ENCODE results near the gene ARPC2.

The ARPC2 gene

GRCh38 chr2:218286570-218287459 is 69.8 kb downstream of the ARPC2 start:
- no CpG with 5 or more reads among the region's 11 CpGs for WGBS (ENCODE audit: extremely low coverage, insufficient coverage, low lambda C conversion rate)
- Histone ChIP-seq H3K4me2 (ENCODE audit: low read length) (no peak overlapping the region), H2BK5ac (ENCODE audit: low read length) (no peak overlapping the region), H2BK120ac (ENCODE audit: low read depth, low read length) (no peak overlapping the region), H2AK5ac (ENCODE audit: low read length) (no peak overlapping the region), H3K56ac (ENCODE audit: low read length) (peak overlapping the region; percentile 75), H3K4ac (ENCODE audit: low read depth, low read length) (no peak overlapping the region), H3K9ac (ENCODE audit: low read length) (peak overlapping the region; percentile 44), H3K27me3 (ENCODE audit: insufficient read depth, low read length, poor library complexity) (no peaks in the 10 kb centered on the region), H3K27ac (ENCODE audit: low read depth, low read length) (no peak overlapping the region), H3K79me2 (ENCODE audit: control insufficient read depth, insufficient read depth, low read length) (peaks cover 2% of the 10 kb centered on the region), H3K79me1 (ENCODE audit: low read length) (peaks cover 7% of the 10 kb centered on the region), H3K4me1 (ENCODE audit: control insufficient read depth, low read depth, low read length) (peaks cover 13% of the 10 kb centered on the region), H3K36me3 (ENCODE audit: control insufficient read depth, insufficient read depth, low read length) (no peaks in the 10 kb centered on the region), H3K23ac (ENCODE audit: low read length) (no peak overlapping the region), H4K8ac (ENCODE audit: low read depth, low read length) (no peak overlapping the region), H3K4me3 (ENCODE audit: low read length) (no peak overlapping the region), H4K5ac (ENCODE audit: low read length) (no peak overlapping the region), H2BK15ac (replicated peaks; ENCODE audit: low read depth) (no peak overlapping the region), H3K18ac (ENCODE audit: low read length) (no peak overlapping the region)
- DNase-seq = peak; percentile 98

GRCh38 chr2:218289639-218290315 is 72.8 kb downstream of the ARPC2 start:
- H3K27me3 ChIP-seq (ENCODE audit: insufficient read depth, low read length, poor library complexity) = no peaks in the 10 kb centered on the region
- H2BK120ac ChIP-seq (ENCODE audit: low read depth, low read length) = no peak overlapping the region
- peak overlapping the region; percentile 32 for H3K9ac ChIP-seq (ENCODE audit: low read length)
- no peak overlapping the region for H3K4me2 ChIP-seq (ENCODE audit: low read length)
- no peaks in the 10 kb centered on the region for H3K79me2 ChIP-seq (ENCODE audit: control insufficient read depth, insufficient read depth, low read length)
- WGBS (ENCODE audit: extremely low coverage, insufficient coverage, low lambda C conversion rate) = no CpG with 5 or more reads among the region's 6 CpGs
- peak overlapping the region; percentile 22 for H3K18ac ChIP-seq (ENCODE audit: low read length)
- DNase-seq = no peak
- H3K4ac ChIP-seq (ENCODE audit: low read depth, low read length) = no peak overlapping the region
- H3K79me1 ChIP-seq (ENCODE audit: low read length) = peaks cover 7% of the 10 kb centered on the region
- no peak overlapping the region for H3K23ac ChIP-seq (ENCODE audit: low read length)
- no peaks in the 10 kb centered on the region for H3K36me3 ChIP-seq (ENCODE audit: control insufficient read depth, insufficient read depth, low read length)
- no peak overlapping the region for H2BK15ac ChIP-seq (replicated peaks; ENCODE audit: low read depth)
- no peak overlapping the region for H2AK5ac ChIP-seq (ENCODE audit: low read length)
- no peak overlapping the region for H2BK5ac ChIP-seq (ENCODE audit: low read length)
- H4K5ac ChIP-seq (ENCODE audit: low read length) = no peak overlapping the region
- H3K56ac ChIP-seq (ENCODE audit: low read length) = peak overlapping the region; percentile 37
- H3K27ac ChIP-seq (ENCODE audit: low read depth, low read length) = peak overlapping the region; percentile 17
- H3K4me1 ChIP-seq (ENCODE audit: control insufficient read depth, low read depth, low read length) = peaks cover 13% of the 10 kb centered on the region
- H4K8ac ChIP-seq (ENCODE audit: low read depth, low read length) = no peak overlapping the region
- no peak overlapping the region for H3K4me3 ChIP-seq (ENCODE audit: low read length)

- peak overlapping the region; percentile 32 for H3K9ac ChIP-seq (ENCODE audit: low read length)
- no peaks in the 10 kb centered on the region for H3K79me2 ChIP-seq (ENCODE audit: control insufficient read depth, insufficient read depth, low read length)
- no CpG with 5 or more reads among the region's 12 CpGs for WGBS (ENCODE audit: extremely low coverage, insufficient coverage, low lambda C conversion rate)
- no peak overlapping the region for H4K5ac ChIP-seq (ENCODE audit: low read length)
- no peak overlapping the region for H2BK120ac ChIP-seq (ENCODE audit: low read depth, low read length)
- H3K56ac ChIP-seq (ENCODE audit: low read length) = peak overlapping the region; percentile 94
- no peak overlapping the region for H2BK5ac ChIP-seq (ENCODE audit: low read length)
- H3K4me2 ChIP-seq (ENCODE audit: low read length) = no peak overlapping the region
- no peak overlapping the region for H2AK5ac ChIP-seq (ENCODE audit: low read length)
- H2BK15ac ChIP-seq (replicated peaks; ENCODE audit: low read depth) = no peak overlapping the region
- no peak overlapping the region for H3K23ac ChIP-seq (ENCODE audit: low read length)
- no peak overlapping the region for H4K8ac ChIP-seq (ENCODE audit: low read depth, low read length)
- H3K4me1 ChIP-seq (ENCODE audit: control insufficient read depth, low read depth, low read length) = peaks cover 13% of the 10 kb centered on the region
- no peak overlapping the region for H3K4ac ChIP-seq (ENCODE audit: low read depth, low read length)
- peak overlapping the region; percentile 27 for H3K27ac ChIP-seq (ENCODE audit: low read depth, low read length)
- H3K36me3 ChIP-seq (ENCODE audit: control insufficient read depth, insufficient read depth, low read length) = no peaks in the 10 kb centered on the region
- H3K79me1 ChIP-seq (ENCODE audit: low read length) = peaks cover 4% of the 10 kb centered on the region
- H3K18ac ChIP-seq (ENCODE audit: low read length) = no peak overlapping the region
- H3K4me3 ChIP-seq (ENCODE audit: low read length) = no peak overlapping the region
- no peak for DNase-seq
- no peaks in the 10 kb centered on the region for H3K27me3 ChIP-seq (ENCODE audit: insufficient read depth, low read length, poor library complexity)
Measured at GRCh38 chr2:218290316-218291261, 73.6 kb downstream of the ARPC2 start.

GRCh38 chr2:218291318-218292047 is 74.5 kb downstream of the ARPC2 start:
- Histone ChIP-seq H3K36me3 (ENCODE audit: control insufficient read depth, insufficient read depth, low read length) (no peaks in the 10 kb centered on the region), H3K4me3 (ENCODE audit: low read length) (peak overlapping the region; percentile 72), H2BK5ac (ENCODE audit: low read length) (no peak overlapping the region), H4K8ac (ENCODE audit: low read depth, low read length) (no peak overlapping the region), H2AK5ac (ENCODE audit: low read length) (no peak overlapping the region), H3K27ac (ENCODE audit: low read depth, low read length) (peak overlapping the region; percentile 27), H3K56ac (ENCODE audit: low read length) (peak overlapping the region; percentile 94), H3K27me3 (ENCODE audit: insufficient read depth, low read length, poor library complexity) (no peaks in the 10 kb centered on the region), H3K4ac (ENCODE audit: low read depth, low read length) (peak overlapping the region; percentile 83), H3K4me1 (ENCODE audit: control insufficient read depth, low read depth, low read length) (peaks cover 13% of the 10 kb centered on the region), H3K79me1 (ENCODE audit: low read length) (peaks cover 2% of the 10 kb centered on the region), H3K79me2 (ENCODE audit: control insufficient read depth, insufficient read depth, low read length) (no peaks in the 10 kb centered on the region), H3K23ac (ENCODE audit: low read length) (no peak overlapping the region), H2BK120ac (ENCODE audit: low read depth, low read length) (no peak overlapping the region), H4K5ac (ENCODE audit: low read length) (no peak overlapping the region), H3K4me2 (ENCODE audit: low read length) (peak overlapping the region; percentile 24), H3K9ac (ENCODE audit: low read length) (peak overlapping the region; percentile 93), H2BK15ac (replicated peaks; ENCODE audit: low read depth) (no peak overlapping the region), H3K18ac (ENCODE audit: low read length) (peak overlapping the region; percentile 63)
- WGBS (ENCODE audit: extremely low coverage, insufficient coverage, low lambda C conversion rate) = no CpG with 5 or more reads among the region's 12 CpGs
- DNase-seq = no peak
